Left renal pelvis (tissue), 4 donors: ENCODE measurements around the gene ANKRD10. TPM values are rescaled to one million over a fixed set of nuclear protein-coding genes. Genes with fewer than 3 reads are reported as not detected.
"Not testable (repeated sequence)": the region's sequence is repeated elsewhere in the genome, so short reads cannot be mapped to it uniquely, and the experiment has no call there.

Experiments
- DNase-seq, 4 donors: peaks; one replicate each; pipeline ENCODE4 v3.0.0-alpha.2; 2013; ENCODE audit warnings: low read depth in 4 of 4, low spot score in 3 of 4
- polyA plus RNA-seq, 4 donors: library from polyadenylated mRNA; unstranded; fragments of 120-200 nt; gene quantifications; one replicate each; pipeline ENCODE4 v1.2.1, GENCODE V29; 2013; ENCODE audit not compliant: insufficient read length in 4 of 4

ANKRD10 gene
- polyA plus RNA-seq, 4 donors: 236 to 381 (median 251) TPM

- DNase-seq: peak; percentile 44 to 61 (median 54)
Measured at GRCh38 chr13:110869805-110870706, 44.8 kb downstream of the ANKRD10 start.

DNA sequence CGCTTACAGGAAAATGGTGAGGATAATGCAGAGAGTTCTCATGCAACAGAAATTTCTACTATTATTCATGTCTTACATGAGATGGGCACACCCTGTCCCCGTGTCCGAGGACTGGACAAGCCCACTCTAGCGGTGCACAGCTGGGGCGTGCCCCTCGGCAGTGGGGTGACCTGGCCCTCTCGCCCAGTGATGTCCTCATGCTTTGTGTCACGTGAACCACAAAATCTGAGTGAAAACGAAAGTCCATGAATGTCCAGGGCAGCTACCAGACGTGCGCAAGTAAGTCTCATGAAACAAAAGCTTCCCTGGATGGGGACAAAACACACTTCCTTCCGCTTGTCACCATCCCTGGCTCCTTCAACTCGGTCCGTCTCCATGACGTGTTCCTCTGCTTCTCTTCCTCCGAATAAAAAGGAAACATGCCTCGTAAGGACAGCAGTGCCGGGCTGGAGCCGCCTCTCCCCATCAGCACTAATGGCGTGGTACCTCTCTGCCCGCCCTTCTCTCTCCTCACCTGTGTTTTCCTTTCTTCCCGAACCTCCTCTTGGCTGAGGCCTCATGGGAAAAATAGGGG, 45.6 kb downstream of the ANKRD10 start:
- no peak for DNase-seq

- no peak for DNase-seq
Measured at GRCh38 chr13:110868720-110869119, 46.1 kb downstream of the ANKRD10 start.

DNA sequence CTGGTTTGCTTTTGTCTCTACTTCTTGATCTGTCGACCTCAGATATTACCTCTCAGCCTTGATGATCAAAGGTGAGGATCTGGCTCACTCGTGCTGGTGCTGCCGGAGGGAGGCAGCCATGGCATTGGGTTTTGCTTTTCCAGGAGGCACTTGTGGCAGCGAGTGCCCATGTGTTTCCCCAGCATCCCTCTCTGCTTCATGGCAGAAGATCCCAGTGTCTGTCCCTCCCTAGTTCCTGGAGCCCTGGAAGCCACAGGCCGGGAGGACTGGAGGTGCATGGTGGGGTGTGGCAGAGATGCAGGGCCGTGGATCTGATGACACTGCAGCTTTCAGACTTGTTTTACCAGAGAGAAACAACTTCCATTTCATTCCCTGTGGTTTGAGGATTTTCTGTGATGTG, 47.5 kb downstream of the ANKRD10 start:
- no peak for DNase-seq

DNA sequence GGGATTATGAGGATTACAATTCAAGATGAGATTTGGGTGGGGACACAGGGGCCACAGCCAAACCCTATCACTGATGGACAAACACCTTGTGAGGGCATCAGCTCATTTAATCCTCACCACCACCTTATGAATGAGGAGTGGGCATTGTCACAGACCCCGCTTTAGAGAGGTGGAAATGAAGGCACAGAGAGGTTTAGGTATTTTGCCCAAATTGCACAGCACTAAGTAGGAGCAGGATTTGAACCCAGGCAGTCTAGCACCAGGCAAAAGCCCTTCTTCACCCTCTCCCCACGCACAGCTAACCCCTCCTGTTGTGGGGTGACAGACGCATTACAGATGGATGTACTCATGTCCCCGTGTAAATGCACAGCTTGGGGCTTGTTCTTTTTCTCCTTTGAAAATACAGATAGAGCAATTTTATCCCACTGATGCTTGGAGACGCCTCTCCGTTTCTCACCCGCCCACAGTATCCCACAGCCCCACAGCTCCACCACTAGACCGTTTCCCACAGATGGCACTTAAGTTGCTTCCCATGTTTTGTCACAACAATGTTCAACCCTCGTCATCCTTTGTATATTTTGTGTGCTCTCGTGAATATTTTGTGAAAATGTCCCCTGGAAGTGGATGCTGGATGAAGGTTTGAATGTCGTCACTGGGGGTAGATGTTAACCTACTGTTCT, 48.2 kb downstream of the ANKRD10 start:
- DNase-seq: no peak

GRCh38 chr13:110863685-110864084, 51.2 kb downstream of the ANKRD10 start:
- DNase-seq: no peak

- no peak for DNase-seq
Measured at GRCh38 chr13:110860983-110861382, 53.9 kb downstream of the ANKRD10 start.

DNA sequence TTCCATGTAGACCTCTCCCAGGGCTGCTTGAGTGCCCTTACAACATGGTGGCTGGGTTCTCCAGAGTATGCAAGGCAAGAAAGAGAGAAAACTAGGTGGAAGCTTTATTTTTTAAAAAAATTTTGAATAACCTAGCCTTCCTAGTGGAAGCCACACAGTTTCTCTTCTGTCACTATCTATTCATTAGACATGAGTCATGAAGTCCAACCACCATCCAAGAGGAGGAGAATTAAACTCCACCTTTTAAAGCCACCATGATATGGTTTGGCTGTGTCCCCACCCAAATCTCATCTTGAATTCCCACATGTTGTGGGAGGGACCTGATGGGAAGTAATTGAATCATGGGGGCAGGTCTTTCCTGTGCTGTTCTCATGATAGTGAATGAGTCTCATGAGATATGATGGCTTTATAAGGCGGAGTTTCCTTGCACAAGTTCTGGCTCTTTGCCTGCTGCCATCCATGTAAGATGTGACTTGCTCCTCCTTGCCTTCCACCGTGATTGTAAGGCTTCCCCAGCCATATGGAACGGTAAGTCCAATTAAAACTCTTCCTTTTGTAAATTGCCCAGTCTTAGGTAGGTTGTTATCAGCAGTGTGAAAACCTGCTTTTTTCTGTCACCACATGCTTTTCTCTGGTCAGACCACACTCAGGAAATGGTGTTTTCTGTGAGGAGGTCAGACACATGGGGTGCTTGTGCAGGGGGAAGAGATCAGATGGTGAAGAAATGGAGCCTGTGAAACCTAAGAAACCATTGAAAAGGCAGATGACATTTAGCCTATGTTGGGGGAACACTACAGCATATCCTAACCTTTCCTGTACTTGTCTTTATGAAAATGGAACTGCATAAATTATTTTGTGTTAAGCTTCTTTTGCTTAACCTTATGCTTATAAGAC, 57.7 kb downstream of the ANKRD10 start:
- DNase-seq: no peak

DNA sequence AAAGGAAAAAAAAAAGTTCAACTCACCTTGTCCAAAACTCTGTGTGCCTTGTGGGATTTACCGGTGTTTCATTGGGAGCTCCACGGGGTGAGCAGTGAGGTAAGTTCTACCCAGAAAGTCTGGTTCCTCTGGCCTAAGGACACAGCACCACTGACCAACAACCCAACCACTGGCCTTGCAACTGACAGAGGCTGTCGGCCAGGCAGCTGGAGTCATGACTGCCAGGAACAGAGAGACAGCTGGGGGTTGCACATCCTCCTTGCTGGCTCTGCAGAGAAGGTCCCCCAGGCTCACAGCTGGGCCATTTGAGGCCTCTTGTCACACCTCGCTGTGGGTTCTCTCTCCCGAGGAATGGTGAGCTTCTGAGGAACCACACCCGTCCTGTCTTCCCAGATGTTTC, 59.5 kb downstream of the ANKRD10 start:
- DNase-seq: no peak

DNA sequence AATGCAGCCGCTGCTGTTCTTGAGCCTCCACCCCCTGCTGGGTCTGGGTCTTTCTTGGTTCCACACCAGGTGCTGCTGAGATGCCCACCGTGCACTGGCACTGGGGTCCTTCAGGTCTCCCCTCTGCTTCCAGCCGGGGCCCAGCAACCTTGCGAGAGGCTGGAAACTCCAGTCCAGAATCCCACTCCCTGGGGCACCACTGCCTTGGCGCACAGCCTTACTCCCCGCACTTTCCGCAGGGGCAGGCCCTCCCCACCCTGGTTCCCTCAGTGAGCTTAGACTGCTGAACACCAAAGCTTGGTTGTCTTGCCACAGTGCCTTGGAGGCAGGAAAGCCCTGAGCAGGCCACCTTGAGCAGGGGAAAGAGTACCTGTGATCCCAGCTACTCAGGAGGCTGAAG, 60.0 kb downstream of the ANKRD10 start:
- no peak for DNase-seq

DNA sequence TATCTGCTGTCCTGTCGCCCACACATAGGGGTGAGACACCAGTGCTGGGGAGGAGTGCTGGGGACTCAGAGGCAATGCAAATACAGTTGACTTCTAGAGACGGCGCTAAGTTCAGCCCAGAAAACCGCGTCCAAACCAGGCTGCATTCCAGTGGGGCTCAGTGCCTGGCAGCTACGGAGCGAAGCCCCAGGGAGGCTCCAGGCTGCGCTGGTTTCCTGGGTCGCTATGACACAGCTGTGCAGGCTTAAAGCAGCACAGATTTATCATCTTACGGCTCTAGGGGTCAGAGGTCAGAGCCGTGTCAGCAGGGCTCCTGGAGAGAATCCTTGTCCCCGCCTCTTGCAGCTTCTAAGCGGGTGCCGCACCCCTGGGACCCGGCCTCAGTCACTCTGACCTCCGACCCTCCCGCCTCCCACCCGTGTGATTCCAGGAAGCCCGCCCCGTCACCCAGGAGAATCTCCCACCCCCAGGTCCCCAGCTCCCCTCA, 61.6 kb downstream of the ANKRD10 start:
- DNase-seq: no peak

DNA sequence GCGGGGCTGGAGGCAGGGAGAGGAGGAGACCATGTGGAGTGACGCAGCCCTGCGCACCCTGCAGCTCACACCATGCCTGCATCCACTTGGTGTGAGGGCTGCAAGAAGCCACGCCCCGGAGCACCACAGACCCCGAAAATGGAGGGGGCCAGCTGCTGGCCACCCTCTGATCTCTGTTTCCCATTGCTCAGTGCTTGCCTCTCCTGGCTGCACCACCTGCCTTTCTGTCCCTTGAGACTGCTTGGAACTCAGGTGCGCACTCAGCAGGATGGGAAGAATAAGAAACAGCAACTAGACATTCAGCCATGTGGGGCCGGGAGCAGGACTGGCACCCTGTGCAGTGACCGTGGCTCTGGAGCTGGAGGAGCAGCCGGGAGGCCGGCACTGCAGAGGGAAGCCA, 64.0 kb downstream of the ANKRD10 start:
- no peak for DNase-seq

- no peak for DNase-seq
Measured at GRCh38 chr13:110850006-110850405, 64.9 kb downstream of the ANKRD10 start.

GRCh38 chr13:110845520-110845919, 69.3 kb downstream of the ANKRD10 start:
- no peak for DNase-seq

DNA sequence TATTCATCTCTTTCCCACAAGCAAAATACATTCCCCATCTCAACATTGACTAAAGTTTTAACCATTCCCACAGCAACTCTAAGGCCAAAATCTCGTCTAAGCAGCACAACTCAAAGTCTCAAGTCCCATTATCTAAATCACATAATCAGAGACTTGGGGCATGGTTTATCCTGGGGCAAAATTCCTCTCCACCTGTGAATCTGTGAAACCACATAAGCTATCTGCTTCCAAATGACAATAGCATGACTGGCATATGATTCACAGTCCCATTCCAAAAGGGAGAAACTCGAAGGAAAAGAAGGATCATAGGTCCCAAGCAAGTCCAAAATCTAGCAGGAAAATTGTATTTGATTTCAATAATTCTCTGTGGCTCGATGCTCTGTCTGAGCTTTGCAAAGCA, 73.0 kb downstream of the ANKRD10 start:
- DNase-seq: no peak

DNA sequence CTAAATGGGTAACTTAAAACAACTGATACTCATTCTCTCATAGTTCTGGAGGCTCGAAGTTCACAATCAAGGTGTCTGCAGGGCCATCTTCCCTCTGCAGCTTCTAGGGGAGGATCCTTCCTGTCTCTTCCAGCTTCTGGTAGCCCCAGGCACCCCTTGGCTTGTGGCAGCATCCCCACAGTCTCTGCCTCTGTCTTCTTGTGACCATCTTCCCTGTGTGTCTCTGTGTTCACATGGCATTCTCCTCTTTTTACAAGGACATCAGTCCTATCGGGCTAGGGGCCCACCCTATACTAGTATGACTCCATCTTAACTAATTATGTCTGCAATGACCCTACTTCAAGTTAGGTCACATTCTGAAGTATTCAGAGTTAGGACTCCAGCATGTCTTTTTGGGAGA, 73.5 kb downstream of the ANKRD10 start:
- no peak for DNase-seq

- no peak for DNase-seq
Measured at GRCh38 chr13:110838867-110839538, 75.9 kb downstream of the ANKRD10 start.

- no peak for DNase-seq
Measured at GRCh38 chr13:110838116-110838515, 76.8 kb downstream of the ANKRD10 start.

DNA sequence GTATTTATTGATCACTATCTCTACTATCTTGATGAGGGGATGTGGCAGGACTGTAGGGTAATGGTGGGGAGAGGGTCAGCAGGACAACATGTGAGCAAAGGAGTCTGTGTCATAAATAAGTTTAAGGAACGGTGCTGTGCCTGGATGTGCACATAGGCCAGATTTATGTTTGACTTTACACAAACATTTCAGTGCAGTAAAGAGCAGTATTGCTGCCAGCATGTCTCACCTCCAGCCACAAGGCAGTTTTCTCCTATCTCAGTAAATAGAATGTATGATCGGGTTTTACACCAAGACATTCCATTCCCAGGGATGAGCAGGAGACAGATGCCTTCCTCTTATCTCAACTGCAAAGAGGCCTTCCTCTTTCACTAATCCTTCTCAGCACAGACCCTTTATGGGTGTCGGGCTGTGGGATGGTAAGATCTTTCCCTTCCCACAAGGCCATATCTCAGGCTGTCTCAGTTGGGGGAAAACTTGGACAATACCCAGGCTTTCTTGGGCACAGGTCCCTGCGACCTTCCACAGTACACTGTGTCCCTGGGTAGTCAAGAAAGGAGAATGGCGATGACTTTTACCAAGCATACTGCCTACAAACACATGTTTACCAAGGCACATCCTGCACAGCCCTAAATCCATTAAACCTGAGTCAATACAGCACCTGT, 77.3 kb downstream of the ANKRD10 start:
- DNase-seq: not testable (repeated sequence)

- DNase-seq: no peak
Measured at GRCh38 chr13:110836605-110836903, 78.3 kb downstream of the ANKRD10 start.
